GM18951 (cell line): ENCODE data around the gene SH3GL3.

Source experiments
- POLR2A ChIP-seq: IDR thresholded peaks from 4 replicates; pipeline ENCODE4 v1.6.1; 2011; ENCODE audit warnings: mild to moderate bottlenecking; ENCODE audit not compliant: insufficient read length, insufficient read depth; ENCODE audit errors: extremely low read depth
- in situ Hi-C: fragments of 300-500 bp; cut with MboI; formaldehyde crosslinking; loops from one replicate; pipeline ENCODE4 v1.12.0; 2022; ENCODE audit warnings: low sequenced_read_pairs, mixed read lengths, inconsistent platforms; ENCODE audit not compliant: unreplicated experiment

Gene SH3GL3

DNA sequence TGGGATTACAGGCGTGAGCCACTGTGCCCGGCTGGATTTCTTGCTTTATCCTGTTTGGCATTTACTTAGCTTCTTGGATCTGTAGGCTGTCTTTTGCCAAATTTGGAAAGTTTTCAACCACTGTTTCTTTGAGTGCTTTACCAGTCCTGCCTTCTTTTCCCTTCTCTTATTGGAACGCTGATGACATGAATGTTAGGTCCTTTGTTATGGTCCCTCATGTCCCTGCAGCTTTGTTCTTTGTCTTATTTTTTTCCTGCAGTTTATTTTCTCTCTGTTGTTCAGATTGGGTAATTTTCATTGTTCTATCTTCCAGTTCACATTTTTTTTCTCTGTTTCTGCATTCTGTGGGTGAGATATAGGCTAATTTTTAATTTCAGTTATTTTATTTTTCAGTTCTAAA is 25.0 kb downstream of the SH3GL3 start:
- no peak for TF ChIP-seq POLR2A
- in situ Hi-C loops: no loop called here

DNA sequence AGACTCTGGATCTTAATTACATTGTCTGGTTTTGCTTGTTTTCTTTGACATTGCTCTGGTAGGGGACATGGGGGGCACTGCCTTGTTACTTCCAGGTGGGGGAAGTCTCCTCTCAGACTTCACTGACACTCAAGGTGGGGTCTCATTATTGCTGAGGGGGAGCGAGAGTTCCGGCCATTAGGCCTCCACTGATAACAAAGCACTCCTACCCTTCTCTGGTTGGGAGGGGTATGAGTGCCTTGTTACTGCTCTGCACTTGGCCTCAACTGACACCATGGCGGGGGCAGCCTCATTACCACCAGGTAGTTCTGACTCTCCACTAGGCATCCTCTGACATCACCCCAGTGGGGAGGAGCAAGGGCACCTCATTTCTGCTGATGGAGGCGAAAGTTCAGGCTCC is 25.7 kb downstream of the SH3GL3 start:
- in situ Hi-C loops: no loop called here
- TF ChIP-seq POLR2A: no peak

DNA sequence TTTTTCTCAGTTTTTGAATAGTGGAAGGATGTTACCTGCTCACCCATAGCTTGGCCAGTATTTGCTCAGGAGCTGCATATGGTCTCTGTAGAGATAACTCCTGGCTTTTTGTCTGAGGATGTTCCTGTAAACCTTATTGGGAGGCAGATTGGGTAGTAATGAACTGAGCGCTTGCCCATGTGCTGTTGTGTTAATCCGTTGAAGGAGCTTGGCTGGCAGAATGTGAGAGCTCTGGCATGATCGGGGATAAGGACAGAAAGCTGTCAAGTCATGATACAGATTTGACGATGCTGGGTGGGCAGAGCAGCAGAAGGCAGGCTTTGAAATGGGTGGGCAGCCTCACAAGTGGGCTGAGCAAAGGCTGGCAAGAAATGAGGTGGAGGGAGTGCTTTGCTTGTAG is 27.4 kb downstream of the SH3GL3 start:
- in situ Hi-C loops: no loop called here
- no peak for TF ChIP-seq POLR2A

DNA sequence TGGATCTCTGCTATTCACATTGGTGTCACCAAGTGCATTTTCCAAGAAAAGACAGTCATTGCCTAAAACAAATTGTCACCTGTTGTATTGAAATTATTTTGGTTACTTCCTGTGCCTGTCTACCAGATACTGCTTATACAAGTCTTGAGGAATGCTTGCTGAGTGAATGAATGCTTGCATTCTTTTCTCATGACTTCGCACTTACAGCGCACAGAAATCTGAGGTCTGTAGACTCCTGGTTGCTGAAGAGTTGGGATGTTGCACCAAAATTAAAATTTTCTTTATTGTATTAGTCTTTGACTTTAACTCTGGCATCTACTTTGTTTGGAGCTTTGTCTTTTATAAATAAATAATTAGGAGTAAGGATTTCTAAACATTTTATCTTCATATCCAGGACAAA is 28.4 kb downstream of the SH3GL3 start:
- TF ChIP-seq POLR2A: no peak
- in situ Hi-C loops: no loop called here

DNA sequence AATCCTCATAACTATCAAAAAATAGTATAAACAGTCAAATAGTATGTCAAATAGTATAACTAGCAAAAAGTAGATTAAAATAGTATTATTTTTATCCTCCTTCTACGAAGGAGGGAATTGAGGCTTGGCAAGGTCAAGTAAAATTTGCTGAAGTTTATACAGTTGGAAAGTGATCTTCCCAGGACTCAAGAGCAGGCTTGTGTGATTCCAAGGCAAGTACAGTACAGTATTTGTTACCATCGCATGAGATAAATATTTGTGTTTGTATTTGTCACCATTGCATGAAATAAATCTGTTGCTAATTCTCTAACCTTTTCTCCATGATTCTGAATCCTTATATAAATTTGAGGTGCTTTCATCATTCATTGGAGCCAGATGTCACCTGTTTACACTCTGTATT is 28.9 kb downstream of the SH3GL3 start:
- TF ChIP-seq POLR2A: no peak
- in situ Hi-C loops: no loop called here

DNA sequence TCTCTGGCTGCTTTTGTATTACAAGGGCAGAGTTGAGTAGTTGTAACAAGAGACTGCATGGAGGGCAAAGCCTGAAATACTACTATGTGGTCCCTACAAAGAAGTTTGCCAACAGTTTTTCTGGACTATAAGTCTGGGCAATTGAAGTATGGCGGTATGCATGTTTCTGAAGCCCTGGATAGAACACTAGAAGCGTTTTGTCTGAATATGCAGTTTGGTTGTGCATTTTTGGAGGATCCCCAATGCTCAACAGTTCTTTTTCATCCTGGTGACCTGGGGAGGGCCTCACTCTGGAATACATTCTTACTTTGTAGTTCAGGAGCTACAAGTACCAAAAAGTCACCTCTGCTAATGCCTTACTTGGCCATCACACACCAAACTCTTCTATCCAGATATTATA is 29.6 kb downstream of the SH3GL3 start:
- no peak for TF ChIP-seq POLR2A
- in situ Hi-C loops: no loop called here

DNA sequence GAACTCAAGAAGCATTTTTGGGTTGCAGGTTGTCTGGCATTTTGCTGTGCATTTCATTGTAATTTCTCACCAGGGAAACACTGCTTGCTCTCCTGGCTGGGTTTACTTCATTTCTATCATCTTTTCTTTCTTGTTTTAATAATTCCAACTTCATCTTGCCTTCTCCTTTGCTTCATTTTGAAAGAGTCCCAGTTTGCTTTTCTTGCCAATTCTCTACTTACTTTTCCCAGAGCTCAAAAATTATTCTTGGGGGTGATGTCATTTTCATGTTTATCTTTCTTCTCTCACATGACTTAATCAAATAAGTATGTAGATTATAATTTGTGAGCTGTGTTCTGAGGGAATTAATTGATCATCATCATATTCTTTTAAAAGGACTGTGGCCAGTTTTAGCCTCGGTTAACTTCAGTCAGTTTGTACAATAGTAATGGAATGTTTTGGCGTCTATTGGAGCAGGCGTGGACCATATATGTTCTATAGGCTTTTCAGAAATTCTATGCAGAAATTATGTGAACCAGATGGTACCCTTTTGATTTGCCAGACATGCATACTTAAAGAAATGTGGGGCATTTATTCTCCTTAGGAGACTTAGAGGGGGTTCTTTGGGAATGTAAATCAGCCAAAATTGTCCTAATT is 30.1 kb downstream of the SH3GL3 start:
- no peak for TF ChIP-seq POLR2A
- in situ Hi-C loops: no loop called here

DNA sequence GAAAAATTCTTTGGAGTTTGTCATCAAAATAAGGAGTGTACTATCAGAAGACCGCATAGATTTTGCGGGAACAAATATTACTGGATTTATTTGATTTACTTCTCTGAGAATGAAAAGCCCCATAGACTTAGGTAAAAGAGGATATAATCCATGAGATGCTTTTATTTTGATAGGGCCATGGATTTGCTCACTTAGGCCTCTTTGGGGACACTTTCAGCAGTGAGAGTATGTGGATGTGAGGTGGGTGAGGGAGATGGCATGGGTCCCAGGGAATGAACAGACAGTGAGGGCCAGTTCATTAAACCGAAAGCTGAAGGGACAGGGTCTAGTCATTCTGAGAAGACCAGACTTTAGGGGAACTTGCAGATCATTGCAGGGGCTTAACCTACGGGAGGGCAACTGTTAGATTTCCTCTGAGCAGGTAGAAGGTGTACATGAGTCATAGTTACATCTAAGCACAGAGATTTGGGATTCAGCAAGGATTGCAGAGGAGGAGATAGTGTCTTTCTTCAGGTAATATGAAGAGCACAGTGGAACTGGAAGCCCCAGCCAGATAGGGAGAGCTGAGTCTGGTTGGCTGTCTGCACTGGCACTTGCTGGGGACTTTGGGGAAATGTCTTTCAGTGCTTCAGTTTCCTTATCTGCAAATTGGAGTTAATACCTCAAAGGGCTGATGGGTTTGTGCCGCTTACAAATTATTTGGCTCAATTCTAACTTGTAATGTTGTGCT is 30.8 kb downstream of the SH3GL3 start:
- in situ Hi-C loops: no loop called here
- TF ChIP-seq POLR2A: no peak

DNA sequence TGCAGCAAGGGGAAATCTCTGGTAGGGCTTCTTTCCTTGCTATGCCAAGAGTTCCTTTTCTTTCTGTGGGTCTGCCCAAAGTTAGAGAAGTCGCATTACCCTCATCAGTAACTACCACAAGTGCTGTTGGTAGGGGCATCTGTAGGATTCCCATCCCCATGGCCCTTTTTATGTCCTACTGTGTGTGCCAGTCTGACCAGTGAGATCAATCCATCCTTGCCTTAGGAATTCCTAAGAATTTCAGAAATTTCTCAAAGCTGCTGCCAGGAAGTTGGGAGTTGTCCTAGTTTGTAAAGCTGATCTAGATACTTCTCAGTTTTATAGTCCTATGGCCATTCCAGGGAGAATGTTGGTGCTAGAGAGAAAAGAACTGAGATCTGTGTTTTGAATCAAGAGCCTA is 36.5 kb downstream of the SH3GL3 start:
- no peak for TF ChIP-seq POLR2A
- in situ Hi-C loops: no loop called here

DNA sequence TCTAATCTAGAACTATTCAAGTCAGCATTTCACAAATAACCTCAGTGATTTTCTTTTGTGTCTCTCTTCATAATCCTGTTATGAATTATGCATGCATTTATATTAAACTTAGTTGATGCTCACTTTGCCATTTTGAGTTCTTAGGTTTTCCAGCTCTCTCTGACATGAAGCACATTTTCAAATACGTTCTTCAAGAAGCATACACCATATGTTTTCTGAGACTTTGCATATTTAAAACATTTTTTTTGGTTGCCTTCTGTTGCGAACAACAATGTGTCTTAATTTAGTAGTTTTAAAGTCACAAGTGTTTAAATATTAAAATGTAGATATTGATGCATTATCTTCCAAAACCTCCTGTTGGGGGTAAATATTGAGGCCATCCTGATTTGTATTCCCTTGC is 37.5 kb downstream of the SH3GL3 start:
- no peak for TF ChIP-seq POLR2A
- in situ Hi-C loops: no loop called here

DNA sequence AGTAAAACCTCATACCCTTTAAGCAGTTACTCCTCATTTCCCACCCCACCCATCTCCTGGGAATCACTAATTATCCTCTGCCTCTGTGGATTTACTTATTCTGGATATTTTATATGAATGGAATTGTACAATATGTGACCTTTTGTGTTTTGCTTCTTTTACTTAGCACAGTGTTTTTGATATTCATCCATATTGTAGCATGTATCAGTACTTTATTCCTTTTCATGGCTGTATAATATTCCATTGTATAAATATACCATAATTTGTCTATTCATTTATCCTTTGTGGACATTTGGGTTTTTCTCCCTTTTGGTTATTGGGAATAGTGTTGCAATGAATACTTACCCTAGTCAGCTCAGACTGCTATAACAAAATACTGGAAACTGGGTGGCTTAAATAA is 39.2 kb downstream of the SH3GL3 start:
- TF ChIP-seq POLR2A: no peak
- in situ Hi-C loops: no loop called here

DNA sequence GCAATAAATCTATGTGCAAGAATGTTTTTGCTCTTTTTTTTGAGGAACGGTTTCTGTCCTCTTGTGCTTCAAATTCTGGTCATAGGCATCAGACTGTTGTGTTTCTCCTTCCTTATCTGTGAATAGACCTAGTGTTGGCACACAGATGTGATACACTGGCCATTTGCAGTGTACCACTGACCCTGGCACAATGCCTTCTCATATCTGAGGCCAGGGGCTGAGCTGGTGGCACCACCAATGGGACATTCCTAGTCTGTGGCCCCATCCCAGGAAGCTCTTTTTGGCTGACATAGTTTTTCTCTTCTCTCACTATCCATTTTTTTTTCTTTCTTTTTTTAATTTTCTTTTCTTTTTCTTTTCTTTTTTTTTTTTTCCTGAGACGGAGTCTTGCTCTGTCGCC is 40.4 kb downstream of the SH3GL3 start:
- in situ Hi-C loops: no loop called here
- TF ChIP-seq POLR2A: no peak

DNA sequence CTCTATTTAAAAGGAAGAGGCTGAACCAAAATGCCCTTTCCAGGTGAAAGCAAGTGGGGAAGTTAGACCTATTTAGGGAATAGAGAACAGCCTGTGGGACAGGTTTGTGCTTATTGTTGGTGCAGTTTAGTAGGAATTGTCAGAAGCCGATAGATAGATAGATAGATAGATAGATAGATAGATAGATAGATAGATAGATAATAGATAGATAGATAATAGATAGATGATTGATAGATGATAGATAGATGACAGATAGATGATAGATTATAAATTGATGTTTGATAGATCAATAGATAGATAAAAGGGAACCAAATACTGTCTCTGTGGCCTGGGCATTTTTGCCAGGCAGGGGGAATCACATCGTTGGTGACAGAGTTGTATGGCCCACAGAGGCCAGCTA is 42.5 kb downstream of the SH3GL3 start:
- in situ Hi-C loops: no loop called here
- TF ChIP-seq POLR2A: no peak

DNA sequence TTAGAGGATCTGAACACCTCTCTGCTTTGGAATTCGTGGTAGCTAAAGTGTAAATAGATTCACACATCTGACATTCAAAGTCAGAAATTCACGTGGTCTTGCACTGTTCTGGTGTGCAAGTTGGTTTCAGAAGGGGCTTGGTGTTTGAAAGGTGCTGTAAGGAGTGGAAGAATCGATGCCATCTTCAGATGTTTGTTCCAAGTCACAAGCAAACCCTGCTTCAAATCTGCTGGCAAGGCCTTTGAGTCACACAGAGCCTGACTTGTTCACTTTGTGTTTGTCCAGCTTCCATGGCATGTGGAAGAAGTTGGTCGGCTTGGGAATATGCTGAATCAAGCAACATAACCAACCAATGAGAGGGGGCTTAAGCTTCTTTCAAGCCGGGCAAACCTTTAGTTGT is 44.3 kb downstream of the SH3GL3 start:
- in situ Hi-C loops: no loop called here

More for the DNA sequence above, 44.3 kb downstream of the SH3GL3 start:
- no peak for TF ChIP-seq POLR2A
